GM12878 (cell line): Measurements from ENCODE around the gene IHH. TPM values are rescaled to one million over a fixed set of nuclear protein-coding genes. Genes with fewer than 3 reads are reported as not detected.

Source experiments
- ATAC-seq: fragments of 200-7000 bp; cut with Tn5 transposase; 3 replicates; pipeline ENCODE4 v1.9.1; 2020; ENCODE audit warnings: mild to moderate bottlenecking, moderate library complexity
- BruUV-seq: library from RNA; stranded (reverse); fragments of 400-500 nt; replicated peaks from 2 replicates; lab custom pipeline; 2021; lab: Mats Ljungman, UMichigan
- CTCF ChIA-PET: fragments of 300-600 bp; sonication (Branson Sonifier 250); formaldehyde crosslinking; extraction: SDS; loops from one replicate; lab custom pipeline; 2021; ENCODE audit warnings: inconsistent platforms; lab: Yijun Ruan, JAX
- POLR2A ChIA-PET: fragments of 350-600 bp; formaldehyde crosslinking; extraction: SDS; loops from one replicate; lab custom pipeline; 2021; ENCODE audit warnings: inconsistent platforms; lab: Charles Lee
- RAD21 ChIA-PET: fragments of 300-600 bp; sonication (Branson Sonifier 250); formaldehyde crosslinking; loops from one replicate; lab custom pipeline; 2023; ENCODE audit warnings: antibody characterized with exemption; ENCODE audit not compliant: unreplicated experiment; lab: Charles Lee
- SMC1A ChIA-PET: fragments of 300-600 bp; sonication (Branson Sonifier 250); formaldehyde crosslinking; loops from one replicate; lab custom pipeline; 2023; ENCODE audit not compliant: unreplicated experiment, uncharacterized antibody; lab: Charles Lee
- DNase-seq: peaks from one replicate; pipeline ENCODE4 v3.0.0-alpha.2; 2011; ENCODE audit warnings: low read depth, low spot score
- FAIRE-seq: peaks from 3 replicates; lab custom pipeline; 2011; peaks lifted over from hg19 to GRCh38; lab: Jason Lieb, UNC
- H2AFZ ChIP-seq: 2 replicates; pipeline ENCODE4 v1.6.0; 2011; ENCODE audit warnings: low read depth, low read length, control low read depth; ENCODE audit not compliant: control insufficient read depth
- H3K27ac ChIP-seq: 2 replicates; pipeline ENCODE4 v1.5.1; 2011; ENCODE audit warnings: control low read depth; ENCODE audit not compliant: control insufficient read depth, insufficient read depth
- H3K27me3 ChIP-seq, 2 experiments: replicated peaks in 1 of 2; 2 replicates each; pipeline versions ENCODE4 v1.6.0 to v1.6.1; 2011; ENCODE audit warnings: low read length in 1 of 2; ENCODE audit not compliant: control insufficient read depth in 2 of 2, insufficient read depth in 2 of 2
- H3K36me3 ChIP-seq, 2 experiments: 2 replicates each; pipeline ENCODE4 v1.5.1; 2011; ENCODE audit warnings: low read length in 1 of 2; ENCODE audit not compliant: control insufficient read depth in 2 of 2, insufficient read depth in 2 of 2
- H3K4me1 ChIP-seq: 2 replicates; pipeline ENCODE4 v1.6.1; 2011; ENCODE audit warnings: mild to moderate bottlenecking, low read length, moderate library complexity, mixed read lengths; ENCODE audit not compliant: control insufficient read depth, insufficient read depth
- H3K4me2 ChIP-seq: 2 replicates; pipeline ENCODE4 v1.6.0; 2011; ENCODE audit warnings: control low read depth; ENCODE audit not compliant: control insufficient read depth, insufficient read depth
- H3K4me3 ChIP-seq: fragments of 200-600 bp; sonication (generic); 2 replicates; pipeline ENCODE4 v1.5.1; 2016
- H3K79me2 ChIP-seq: 2 replicates; pipeline ENCODE4 v1.6.0; 2011; ENCODE audit warnings: low read length; ENCODE audit not compliant: control insufficient read depth, insufficient read depth
- H3K9ac ChIP-seq: 2 replicates; pipeline ENCODE4 v1.8.0; 2011; ENCODE audit warnings: low read length, control low read depth, mixed read lengths; ENCODE audit not compliant: control insufficient read depth, insufficient read depth
- H3K9me3 ChIP-seq: replicated peaks from 3 replicates; pipeline ENCODE4 v1.5.1; 2011; ENCODE audit warnings: mild to moderate bottlenecking, low read length; ENCODE audit not compliant: control insufficient read depth, insufficient read depth
- H4K20me1 ChIP-seq: 2 replicates; pipeline ENCODE4 v1.6.0; 2011; ENCODE audit not compliant: control insufficient read depth, insufficient read depth
- ATF3 ChIP-seq: IDR thresholded peaks from 2 replicates; pipeline ENCODE4 v1.6.1; 2011; ENCODE audit warnings: low read depth, mild to moderate bottlenecking, low read length, moderate library complexity, borderline replicate concordance; ENCODE audit errors: extremely low read depth
- BACH1 ChIP-seq: fragments of 450-650 bp; IDR thresholded peaks from 2 replicates; pipeline ENCODE4 v1.6.1; 2017; ENCODE audit warnings: mild to moderate bottlenecking, borderline replicate concordance
- BMI1 ChIP-seq: fragments of 450-650 bp; IDR thresholded peaks from 2 replicates; pipeline ENCODE4 v1.6.1; 2016; ENCODE audit warnings: mild to moderate bottlenecking, moderate library complexity, borderline replicate concordance
- CEBPB ChIP-seq, 2 experiments: fragments of 150-350 bp in 1 of 2; IDR thresholded peaks; 2 replicates each; pipeline ENCODE4 v1.6.1; 2012 to 2014; ENCODE audit warnings: low read depth in 2 of 2, low read length in 2 of 2, borderline replicate concordance in 1 of 2, inconsistent platforms in 1 of 2
- CHD1 ChIP-seq: IDR thresholded peaks from 2 replicates; pipeline ENCODE4 v1.6.1; 2012; ENCODE audit warnings: low read depth, low read length, improper control_type of control experiment
- CTCF ChIP-seq, 3 experiments: IDR thresholded peaks in 2 of 3; conservative IDR thresholded peaks in 1 of 3; 2 replicates each; pipeline ENCODE4 v1.5.1; 2011; ENCODE audit warnings: low read depth in 3 of 3, low read length in 3 of 3, mild to moderate bottlenecking in 3 of 3, control low read depth in 2 of 3, moderate library complexity in 2 of 3, inconsistent platforms in 1 of 3, mixed read lengths in 1 of 3; ENCODE audit not compliant: control insufficient read depth in 2 of 3, insufficient read depth in 1 of 3; ENCODE audit errors: extremely low read depth in 1 of 3
- JUNB ChIP-seq: IDR thresholded peaks from 2 replicates; pipeline ENCODE4 v1.6.1; 2016; ENCODE audit warnings: antibody characterized with exemption, mild to moderate bottlenecking
- MLLT1 ChIP-seq: fragments of 450-650 bp; IDR thresholded peaks from 2 replicates; pipeline ENCODE4 v1.6.1; 2016; ENCODE audit warnings: mild to moderate bottlenecking
- MTA2 ChIP-seq: fragments of 450-650 bp; IDR thresholded peaks from 2 replicates; pipeline ENCODE4 v1.6.1; 2016; ENCODE audit warnings: low read depth, mild to moderate bottlenecking, moderate library complexity
- NBN ChIP-seq: fragments of 450-650 bp; IDR thresholded peaks from 2 replicates; pipeline ENCODE4 v1.6.1; 2016
- PAX5 ChIP-seq: IDR thresholded peaks from 2 replicates; pipeline ENCODE4 v1.6.1; 2011; ENCODE audit warnings: low read depth, low read length, borderline replicate concordance
- PML ChIP-seq: IDR thresholded peaks from 2 replicates; pipeline ENCODE4 v1.6.1; 2012; ENCODE audit warnings: low read length, inconsistent platforms
- RB1 ChIP-seq: fragments of 450-650 bp; formaldehyde crosslinking; IDR thresholded peaks from 2 replicates; pipeline ENCODE4 v1.6.1; 2017; ENCODE audit warnings: mild to moderate bottlenecking, borderline replicate concordance
- SMAD1 ChIP-seq: fragments of 450-650 bp; IDR thresholded peaks from 2 replicates; pipeline ENCODE4 v1.6.1; 2018; ENCODE audit warnings: mild to moderate bottlenecking, low read depth; ENCODE audit not compliant: partially characterized antibody
- SUZ12 ChIP-seq: fragments of 200-600 bp; sonication (generic); IDR thresholded peaks from one replicate; pipeline ENCODE4 v1.6.1; 2018; ENCODE audit warnings: antibody characterized with exemption, mild to moderate bottlenecking; ENCODE audit not compliant: unreplicated experiment
- ZBTB33 ChIP-seq: fragments of 450-650 bp; IDR thresholded peaks from 2 replicates; pipeline ENCODE4 v1.6.1; 2017; ENCODE audit warnings: mild to moderate bottlenecking
- ZNF24 ChIP-seq: fragments of 450-650 bp; IDR thresholded peaks from 2 replicates; pipeline ENCODE4 v1.6.1; 2017; ENCODE audit warnings: antibody characterized with exemption, mild to moderate bottlenecking
- WGBS: methylation state at CpG from one replicate; pipeline ENCODE4 v1.1.6; 2016; ENCODE audit warnings: low lambda C conversion rate; ENCODE audit not compliant: insufficient replicate concordance, insufficient coverage; ENCODE audit errors: missing lambda C conversion rate; 5-methylcytosine and 5-hydroxymethylcytosine counted together
- in situ Hi-C: fragments of 300-500 bp; cut with MboI; formaldehyde crosslinking; loops from 9 replicates; pipeline ENCODE4 v1.14.3; 2018; ENCODE audit warnings: mixed read lengths
- intact Hi-C: fragments of 100-400 bp; cut with micrococcal nuclease; formaldehyde crosslinking; loops from one replicate; pipeline ENCODE4 v1.14.2; 2022; ENCODE audit not compliant: unreplicated experiment
- polyA plus RNA-seq, 11 experiments: library from polyadenylated mRNA; depleted of rRNA in 4 of 11; unstranded in 6 of 11; stranded (reverse) in 5 of 11; fragments of >200 nt; fragmentation: Nextera tagmentation in 4 of 11; fragmentation: Illumina TruSeq in 1 of 11; extraction: Ambion mirVana in 4 of 11; extraction: Trizol in 1 of 11; gene quantifications; 1 replicate in 1 of 11; 2 replicates in 10 of 11; pipeline versions ENCODE4 v1.2.1 to v1.2.3, GENCODE V29; 2011 to 2016; ENCODE audit warnings: inconsistent platforms in 2 of 11, missing spikeins in 2 of 11, low read depth in 1 of 11
- total RNA-seq, 4 experiments: library from RNA; depleted of rRNA in 3 of 4; stranded (reverse); fragments of >200 nt in 3 of 4; fragmentation: Illumina TruSeq in 1 of 4; extraction: Trizol in 1 of 4; gene quantifications; 2 replicates each; pipeline versions ENCODE4 v1.2.1 to v1.2.3, GENCODE V29; 2013 to 2021

Gene IHH
- total and polyA plus RNA-seq, 10 of the 15 experiments (the other 5 are each of a cell fraction or from before 2014, with no cell fraction given): 0.04 TPM; not detected in 9

GRCh38 chr2:219025637-219026585 is 34.8 kb downstream of the IHH start:
- no peak overlapping the region for H3K4me2 ChIP-seq
- DNase-seq (no peak), FAIRE-seq (no peak), ATAC-seq (no peak)
- no peak overlapping the region for H3K27ac ChIP-seq
- ChIA-PET SMC1A (interaction anchor here (0.7 to 1.2 kb wide), 2 partner anchors 88 to 129 kb away, joined by 3 to 4 read pairs; no protein-coding TSS in a partner anchor), RAD21 (no interaction called here), POLR2A (no interaction called here), CTCF (interaction anchor here (1.1 to 6.6 kb wide), 6 partner anchors 15 to 129 kb away, joined by 3 to 100 read pairs (median 6); no protein-coding TSS in a partner anchor)
- H3K79me2 ChIP-seq: no peaks in the 10 kb centered on the region
- H3K36me3 ChIP-seq: no peaks in the 10 kb centered on the region
- no peaks in the 10 kb centered on the region for H4K20me1 ChIP-seq
- H3K27me3 ChIP-seq: peaks cover 0 to 1% of the 10 kb centered on the region in 2 experiments; a peak in 2 of 4 replicates
- WGBS: 23% methylated on average over 18 of the region's 18 CpGs
- H2AFZ ChIP-seq: no peak overlapping the region
- H3K4me3 ChIP-seq: no peak overlapping the region
- in situ Hi-C loops: no loop called here
- H3K9me3 ChIP-seq: no peaks in the 10 kb centered on the region
- no peak overlapping the region for H3K9ac ChIP-seq
- intact Hi-C loops: no loop called here
- BruUV-seq: no TSS peak
- H3K4me1 ChIP-seq: no peaks in the 10 kb centered on the region
- TF ChIP-seq BACH1 (no peak), SUZ12 (no peak), RB1 (no peak), MLLT1 (no peak), CEBPB (IDR thresholded peaks at IDR 0.05; ENCODE audit: borderline replicate concordance in 1 of 2, low read depth in 2 of 2, low read length in 2 of 2) (no peak), PML (no peak), NBN (no peak), ATF3 (no peak), CHD1 (no peak), ZBTB33 (no peak), JUNB (no peak), MTA2 (no peak), SMAD1 (no peak), CTCF (IDR thresholded peaks at IDR 0.05 in 2 of 3, conservative IDR thresholded peaks at IDR 0.05 in 1 of 3; ENCODE audit: control insufficient read depth in 2 of 3, extremely low read depth in 1 of 3, insufficient read depth in 1 of 3, low read depth in 3 of 3, low read length in 3 of 3) (no peak), PAX5 (no peak), BMI1 (no peak), ZNF24 (no peak)
